H1 (cell line): ENCODE data around the gene TTC28. TPM values are rescaled to one million over a fixed set of nuclear protein-coding genes. Genes with fewer than 3 reads are reported as not detected.

Experiments
- CTCF ChIA-PET: fragments of 300-600 bp; sonication (Branson Sonifier 250); formaldehyde crosslinking; loops from one replicate; lab custom pipeline; 2021; ENCODE audit not compliant: partially characterized antibody; lab: Charles Lee
- POLR2A ChIA-PET: fragments of 300-600 bp; sonication (Branson Sonifier 250); formaldehyde crosslinking; loops from one replicate; lab custom pipeline; 2021; ENCODE audit warnings: inconsistent platforms; ENCODE audit not compliant: partially characterized antibody; lab: Charles Lee
- DNase-seq, 2 experiments: peaks; one replicate each; pipeline versions ENCODE4 v3.0.0 to v3.0.0-alpha.2; 2010 to 2022; ENCODE audit warnings: low spot score in 2 of 2, low read depth in 1 of 2, mixed read lengths in 1 of 2
- FAIRE-seq: peaks from 2 replicates; lab custom pipeline; 2011; peaks lifted over from hg19 to GRCh38; lab: Jason Lieb, UNC
- H2AFZ ChIP-seq: 2 replicates; pipeline ENCODE4 v1.8.1; 2012; ENCODE audit warnings: low read length, inconsistent platforms
- H2AK5ac ChIP-seq: 2 replicates; pipeline ENCODE4 v1.6.1; 2013; ENCODE audit warnings: low read depth, low read length
- H2BK120ac ChIP-seq: replicated peaks from 2 replicates; pipeline ENCODE3; 2013; ENCODE audit warnings: low read depth, low read length, inconsistent platforms
- H2BK12ac ChIP-seq: 2 replicates; pipeline ENCODE4 v1.6.1; 2013; ENCODE audit warnings: low read depth, low read length
- H2BK15ac ChIP-seq: 2 replicates; pipeline ENCODE4 v1.6.1; 2013; ENCODE audit warnings: low read length
- H2BK20ac ChIP-seq: 2 replicates; pipeline ENCODE4 v1.6.1; 2013; ENCODE audit warnings: low read length
- H2BK5ac ChIP-seq: 2 replicates; pipeline ENCODE4 v1.6.1; 2013; ENCODE audit warnings: low read depth, low read length
- H3K14ac ChIP-seq: 2 replicates; pipeline ENCODE4 v1.6.1; 2013; ENCODE audit warnings: inconsistent platforms; ENCODE audit not compliant: insufficient read length
- H3K18ac ChIP-seq: 2 replicates; pipeline ENCODE4 v1.6.1; 2013; ENCODE audit warnings: low read length; ENCODE audit errors: extremely low read depth
- H3K23ac ChIP-seq: 2 replicates; pipeline ENCODE4 v1.6.1; 2013; ENCODE audit warnings: inconsistent platforms; ENCODE audit not compliant: insufficient read length
- H3K23me2 ChIP-seq: 2 replicates; pipeline ENCODE4 v1.6.1; 2013; ENCODE audit warnings: low read depth, low read length
- H3K27ac ChIP-seq: 2 replicates; pipeline ENCODE4 v1.6.1; 2011; ENCODE audit warnings: low read depth, low read length, inconsistent platforms
- H3K27me3 ChIP-seq, 4 experiments: replicated peaks in 1 of 4; 1 replicate in 1 of 4; 2 replicates in 3 of 4; pipeline versions ENCODE4 v1.6.1 to v1.8.1; 2011 to 2013; ENCODE audit warnings: low read length in 3 of 4, mild to moderate bottlenecking in 3 of 4, inconsistent platforms in 2 of 4, mixed read lengths in 2 of 4, moderate library complexity in 1 of 4; ENCODE audit not compliant: control insufficient read depth in 3 of 4, insufficient read depth in 3 of 4; ENCODE audit errors: extremely low read depth in 1 of 4
- H3K36me3 ChIP-seq, 4 experiments: 2 replicates each; pipeline versions ENCODE4 v1.6.1 to v1.8.1; 2011 to 2013; ENCODE audit warnings: mild to moderate bottlenecking in 4 of 4, low read length in 3 of 4, moderate library complexity in 2 of 4, control low read depth in 1 of 4, inconsistent platforms in 1 of 4; ENCODE audit not compliant: insufficient read depth in 4 of 4, control insufficient read depth in 2 of 4
- H3K4ac ChIP-seq: replicated peaks from 2 replicates; pipeline ENCODE3; 2013; ENCODE audit warnings: low read length, low read depth, mixed read lengths, inconsistent platforms; ENCODE audit not compliant: insufficient read length
- H3K4me1 ChIP-seq, 4 experiments: replicated peaks in 1 of 4; 1 replicate in 1 of 4; 2 replicates in 3 of 4; pipeline versions ENCODE4 v1.6.1 to v1.8.1; 2011 to 2013; ENCODE audit warnings: low read length in 3 of 4, inconsistent platforms in 2 of 4, mixed read lengths in 1 of 4; ENCODE audit not compliant: insufficient read depth in 4 of 4, control insufficient read depth in 3 of 4
- H3K4me2 ChIP-seq, 2 experiments: 2 replicates each; pipeline versions ENCODE4 v1.6.1 to v1.8.1; 2011 to 2013; ENCODE audit warnings: low read depth in 2 of 2, low read length in 2 of 2, control low read depth in 1 of 2, inconsistent platforms in 1 of 2, mild to moderate bottlenecking in 1 of 2; ENCODE audit not compliant: insufficient read depth in 1 of 2
- H3K4me3 ChIP-seq, 4 experiments: fragments of 200-600, 300-600 bp in 1 of 4; sonication (generic), shearing (Covaris generic), sonication (Bioruptor Twin) in 1 of 4; 2 replicates each; pipeline versions ENCODE4 v1.5.1 to v1.8.1; 2011 to 2016; ENCODE audit warnings: low read length in 4 of 4, low read depth in 3 of 4, control low read depth in 2 of 4, inconsistent platforms in 2 of 4, mild to moderate bottlenecking in 2 of 4, mixed read lengths in 1 of 4, moderate library complexity in 1 of 4; ENCODE audit not compliant: insufficient read depth in 2 of 4; ENCODE audit errors: extremely low read depth in 1 of 4
- H3K56ac ChIP-seq: replicated peaks from 2 replicates; pipeline ENCODE3; 2013; ENCODE audit warnings: low read depth, mild to moderate bottlenecking, mixed read lengths, low read length, inconsistent platforms; ENCODE audit not compliant: insufficient read length
- H3K79me1 ChIP-seq: 2 replicates; pipeline ENCODE4 v1.6.1; 2013; ENCODE audit warnings: low read depth, low read length, control low read depth
- H3K79me2 ChIP-seq, 2 experiments: 2 replicates each; pipeline versions ENCODE4 v1.6.1 to v1.8.1; 2012 to 2013; ENCODE audit warnings: low read length in 2 of 2, mild to moderate bottlenecking in 2 of 2, inconsistent platforms in 1 of 2; ENCODE audit not compliant: insufficient read depth in 2 of 2, control insufficient read depth in 1 of 2
- H3K9ac ChIP-seq, 4 experiments: replicated peaks in 1 of 4; 1 replicate in 1 of 4; 2 replicates in 3 of 4; pipeline versions ENCODE4 v1.6.1 to v1.8.1; 2011 to 2013; ENCODE audit warnings: low read depth in 3 of 4, low read length in 3 of 4, control low read depth in 2 of 4, mild to moderate bottlenecking in 2 of 4, moderate library complexity in 2 of 4, inconsistent platforms in 1 of 4; ENCODE audit errors: extremely low read depth in 1 of 4
- H3K9me3 ChIP-seq, 2 experiments: 2 replicates each; pipeline versions ENCODE4 v1.6.1 to v1.8.1; 2012 to 2013; ENCODE audit warnings: mild to moderate bottlenecking in 2 of 2, moderate library complexity in 2 of 2, control low read depth in 1 of 2, inconsistent platforms in 1 of 2, low read depth in 1 of 2, low read length in 1 of 2, mixed read lengths in 1 of 2; ENCODE audit not compliant: insufficient read depth in 2 of 2
- H4K20me1 ChIP-seq, 2 experiments: replicated peaks in 1 of 2; 2 replicates each; pipeline versions ENCODE3 to v1.8.1; 2011 to 2013; ENCODE audit warnings: inconsistent platforms in 2 of 2, low read length in 2 of 2, mild to moderate bottlenecking in 1 of 2; ENCODE audit not compliant: insufficient read depth in 2 of 2, control insufficient read depth in 1 of 2
- H4K5ac ChIP-seq: 2 replicates; pipeline ENCODE4 v1.6.1; 2013; ENCODE audit warnings: low read length, low read depth, mixed read lengths, inconsistent platforms; ENCODE audit not compliant: insufficient read length
- H4K8ac ChIP-seq: 2 replicates; pipeline ENCODE4 v1.8.0; 2013; ENCODE audit warnings: mild to moderate bottlenecking, moderate library complexity, low read length, inconsistent platforms; ENCODE audit not compliant: insufficient read depth; ENCODE audit errors: extremely low read depth
- H4K91ac ChIP-seq: replicated peaks from 2 replicates; pipeline ENCODE3; 2013; ENCODE audit warnings: low read length, mixed read lengths, inconsistent platforms; ENCODE audit not compliant: insufficient read length
- E2F6 ChIP-seq: IDR thresholded peaks from 2 replicates; pipeline ENCODE4 v1.6.1; 2012; ENCODE audit warnings: inconsistent platforms
- FOSL1 ChIP-seq: IDR thresholded peaks from 2 replicates; pipeline ENCODE4 v1.6.1; 2011; ENCODE audit warnings: mild to moderate bottlenecking, low read depth, low read length, moderate library complexity; ENCODE audit not compliant: insufficient read depth
- NANOG ChIP-seq: IDR thresholded peaks from 2 replicates; pipeline ENCODE4 v1.6.1; 2011; ENCODE audit warnings: low read length, low read depth, mild to moderate bottlenecking, inconsistent platforms; ENCODE audit not compliant: insufficient read depth, poor library complexity, severe bottlenecking
- TEAD4 ChIP-seq: IDR thresholded peaks from 2 replicates; pipeline ENCODE4 v1.6.1; 2012; ENCODE audit warnings: low read depth, low read length, inconsistent platforms, mixed read lengths
- WGBS, 2 experiments: shearing (Covaris generic) in 1 of 2; methylation state at CpG; one replicate each; pipeline versions ENCODE4 v1.1.6 to v1.1.7; 2013 to 2015; ENCODE audit warnings: low lambda C conversion rate in 2 of 2, mixed read lengths in 2 of 2, inconsistent platforms in 1 of 2, low coverage in 1 of 2, missing lambda C conversion rate in 1 of 2; ENCODE audit not compliant: insufficient replicate concordance in 2 of 2, insufficient coverage in 1 of 2, insufficient read length in 1 of 2; ENCODE audit errors: extremely low coverage in 1 of 2, missing lambda C conversion rate in 1 of 2; 5-methylcytosine and 5-hydroxymethylcytosine counted together
- polyA plus RNA-seq, 7 experiments: library from polyadenylated mRNA; depleted of rRNA in 3 of 7; stranded (reverse) in 5 of 7; unstranded in 2 of 7; fragments of >200 nt in 5 of 7; fragments of 200-250 nt in 2 of 7; gene quantifications; 1 replicate in 5 of 7; 2 replicates in 1 of 7; 4 replicates in 1 of 7; pipeline versions ENCODE4 v1.2.1 to v1.2.3, GENCODE V29; 2011 to 2013; ENCODE audit warnings: missing spikeins in 2 of 7, mixed read lengths in 2 of 7
- total RNA-seq: library from RNA; stranded (reverse); fragmentation: NEBNext Ultra II Directional; extraction: Animal tissue kit (Norgen Biotek cat#: 25700); gene quantifications from 2 replicates; pipeline ENCODE4 v1.2.1, GENCODE V29; 2021

The TTC28 gene
- total and polyA plus RNA-seq, 2 of the 8 experiments (the other 6 are each of a cell fraction or from before 2014, with no cell fraction given) = 2.6 to 12.6 TPM

GRCh38 chr22:28137036-28137435 is 542.6 kb downstream of the TTC28 start:
- no peak overlapping the region for H4K8ac ChIP-seq
- peak; percentile 81 for FAIRE-seq
- H2BK5ac ChIP-seq = no peak overlapping the region
- H4K5ac ChIP-seq = no peak overlapping the region
- 89% methylated on average over 3 of the region's 3 CpGs; no CpG with 5 or more reads in 1 of the 2 experiments for WGBS, 2 experiments
- no peak overlapping the region for H3K9ac ChIP-seq
- H2AK5ac ChIP-seq = no peak overlapping the region
- no peak overlapping the region for H3K4ac ChIP-seq
- H4K20me1 ChIP-seq = no peaks in the 10 kb centered on the region
- no peak overlapping the region for H3K56ac ChIP-seq
- peaks cover 0 to 9% (median 6%) of the 10 kb centered on the region in 4 experiments; a peak in 3 of 7 replicates for H3K4me1 ChIP-seq
- POLR2A ChIA-PET = no interaction called here
- H2BK15ac ChIP-seq = no peak overlapping the region
- H3K27me3 ChIP-seq = no peaks in the 10 kb centered on the region
- H3K23ac ChIP-seq = no peak overlapping the region
- H3K79me2 ChIP-seq = no peaks in the 10 kb centered on the region
- no peak overlapping the region for H3K27ac ChIP-seq
- CTCF ChIA-PET = no interaction called here
- H3K4me3 ChIP-seq = no peak overlapping the region
- H2BK20ac ChIP-seq = no peak overlapping the region
- no peaks in the 10 kb centered on the region; a peak in 1 of 8 replicates for H3K36me3 ChIP-seq
- no peak for DNase-seq
- no peak overlapping the region for H3K4me2 ChIP-seq
- no peak overlapping the region for H2AFZ ChIP-seq
- no peak overlapping the region for H2BK120ac ChIP-seq
- H3K18ac ChIP-seq = no peak overlapping the region
- no peak overlapping the region for H2BK12ac ChIP-seq
- H3K14ac ChIP-seq = no peak overlapping the region
- H3K79me1 ChIP-seq = no peaks in the 10 kb centered on the region
- no peak overlapping the region for H4K91ac ChIP-seq
- H3K9me3 ChIP-seq = peaks cover 4 to 9% of the 10 kb centered on the region in 2 experiments; a peak in 3 of 4 replicates
- H3K23me2 ChIP-seq = no peaks in the 10 kb centered on the region
- TF ChIP-seq TEAD4 (peak; percentile 48; the same call in 1 of the 2 replicates), NANOG (peak; percentile 74), FOSL1 (no peak), E2F6 (no peak)
- TF ChIP-seq, all 59 proteins: peak for 2
